Kidney capillary endothelial cell (primary cell): ENCODE measurements around the gene GLOD4.

ENCODE experiments used
- DNase-seq: peaks from one replicate; pipeline ENCODE4 v3.0.0-alpha.2; 2018; ENCODE audit warnings: low spot score

The GLOD4 gene

DNA sequence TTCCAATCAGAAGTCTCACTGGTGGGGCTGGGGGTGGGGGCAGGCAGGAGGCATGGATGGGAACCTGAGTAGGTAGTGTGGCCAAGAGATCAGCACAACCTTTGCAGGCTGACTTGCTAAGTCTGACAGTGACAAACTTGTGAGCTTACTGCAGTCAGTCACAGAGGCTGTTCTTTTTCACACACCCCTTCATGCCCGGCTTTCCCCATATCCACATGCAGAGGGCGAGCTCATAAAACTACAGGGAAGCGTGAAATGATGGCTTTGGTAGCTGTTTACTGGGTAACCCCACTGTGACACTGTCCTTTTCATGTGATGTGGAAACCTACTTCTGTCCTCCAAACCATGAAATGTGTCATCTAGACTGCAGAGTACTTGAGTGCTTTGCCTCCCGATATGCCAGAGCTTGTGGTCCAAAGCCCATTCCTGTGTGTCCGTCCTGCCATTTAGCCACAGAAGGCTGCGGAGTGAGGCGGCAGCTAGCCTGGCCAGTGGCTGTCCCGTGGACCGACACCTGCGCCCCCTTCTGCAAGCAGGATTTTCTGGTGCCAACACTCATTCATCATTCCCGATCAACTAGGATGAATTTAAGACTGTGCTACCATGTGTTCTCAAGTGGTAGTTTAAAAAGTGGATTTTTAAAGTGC is 39.8 kb downstream of the GLOD4 start:
- no peak for DNase-seq

DNA sequence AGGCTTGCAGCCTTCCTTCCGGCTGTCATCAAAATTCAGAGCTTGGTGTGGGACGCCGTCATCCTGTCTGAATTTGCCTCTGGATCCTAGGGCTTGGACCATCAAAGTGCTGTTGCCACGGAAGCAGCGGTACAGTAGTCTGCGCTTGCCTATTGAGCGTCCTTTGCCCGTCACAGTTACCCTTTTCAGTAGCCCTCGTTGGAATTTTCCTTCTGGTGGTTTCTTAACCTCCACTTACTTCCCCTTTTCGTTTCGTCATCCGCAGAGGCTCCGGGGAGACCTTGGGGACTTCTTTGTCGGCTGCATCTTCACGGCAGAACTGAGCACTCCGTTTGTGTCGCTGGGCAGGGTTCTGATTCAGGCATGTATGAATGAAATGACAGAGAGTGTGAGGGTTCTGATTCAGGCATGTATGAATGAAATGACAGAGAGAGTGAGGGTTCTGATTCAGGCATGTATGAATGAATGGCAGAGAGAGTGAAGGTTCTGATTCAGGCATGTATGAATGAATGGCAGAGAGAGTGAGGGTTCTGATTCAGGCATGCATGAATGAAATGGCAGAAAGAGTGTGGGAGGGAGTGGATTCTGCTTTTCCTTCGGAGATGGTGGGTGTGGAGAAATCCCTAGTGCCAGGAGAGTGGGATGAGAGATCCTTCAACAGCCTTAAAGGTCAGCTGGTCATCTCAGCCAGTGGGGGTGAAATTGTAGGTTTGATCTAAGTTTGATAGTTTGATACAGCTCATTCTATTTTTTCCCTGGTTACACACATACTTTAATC is 41.7 kb downstream of the GLOD4 start:
- DNase-seq, result no peak

DNA sequence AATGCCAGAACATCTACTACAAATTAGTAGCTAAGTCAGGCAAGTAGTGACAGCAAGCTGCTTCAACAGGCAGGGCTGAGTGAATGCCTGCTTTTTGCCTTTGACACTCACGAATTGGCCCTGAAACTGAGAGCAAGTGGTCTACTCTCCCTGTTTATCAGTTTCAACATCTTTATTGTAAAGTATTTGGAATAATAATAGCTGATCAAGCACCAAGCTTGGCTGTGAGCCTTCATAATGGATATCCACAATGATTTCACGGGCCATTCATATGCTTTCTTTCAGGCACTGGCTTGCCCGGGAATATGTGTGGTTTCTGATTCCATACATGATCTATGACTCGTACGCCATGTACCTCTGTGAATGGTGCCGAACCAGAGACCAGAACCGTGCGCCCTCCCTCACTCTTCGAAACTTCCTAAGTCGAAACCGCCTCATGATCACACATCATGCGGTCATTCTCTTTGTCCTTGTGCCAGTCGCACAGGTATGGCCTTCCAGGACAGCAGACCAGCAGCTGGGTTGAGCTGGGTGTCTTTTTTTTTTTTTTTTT is 44.4 kb downstream of the GLOD4 start:
- no peak for DNase-seq

DNA sequence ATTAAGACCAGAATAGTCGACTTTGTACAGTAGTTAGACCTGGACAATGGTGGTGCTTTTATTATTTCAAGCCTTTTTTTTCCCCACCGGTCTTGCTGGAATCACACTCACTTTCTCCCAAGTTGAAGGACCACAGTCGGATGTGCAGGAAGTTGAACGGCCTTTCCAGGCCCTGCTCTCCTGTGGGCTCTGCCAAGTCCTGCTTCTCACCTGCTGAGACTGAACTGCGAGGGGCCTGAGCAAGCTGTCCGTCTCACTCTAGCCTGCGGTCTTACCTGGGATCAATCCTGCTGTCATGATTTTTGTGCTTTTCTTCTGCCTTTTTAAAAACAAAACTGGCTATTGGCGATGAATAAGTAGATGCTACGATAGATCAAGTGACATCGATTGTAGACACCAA is 48.3 kb downstream of the GLOD4 start:
- DNase-seq, result no peak

DNA sequence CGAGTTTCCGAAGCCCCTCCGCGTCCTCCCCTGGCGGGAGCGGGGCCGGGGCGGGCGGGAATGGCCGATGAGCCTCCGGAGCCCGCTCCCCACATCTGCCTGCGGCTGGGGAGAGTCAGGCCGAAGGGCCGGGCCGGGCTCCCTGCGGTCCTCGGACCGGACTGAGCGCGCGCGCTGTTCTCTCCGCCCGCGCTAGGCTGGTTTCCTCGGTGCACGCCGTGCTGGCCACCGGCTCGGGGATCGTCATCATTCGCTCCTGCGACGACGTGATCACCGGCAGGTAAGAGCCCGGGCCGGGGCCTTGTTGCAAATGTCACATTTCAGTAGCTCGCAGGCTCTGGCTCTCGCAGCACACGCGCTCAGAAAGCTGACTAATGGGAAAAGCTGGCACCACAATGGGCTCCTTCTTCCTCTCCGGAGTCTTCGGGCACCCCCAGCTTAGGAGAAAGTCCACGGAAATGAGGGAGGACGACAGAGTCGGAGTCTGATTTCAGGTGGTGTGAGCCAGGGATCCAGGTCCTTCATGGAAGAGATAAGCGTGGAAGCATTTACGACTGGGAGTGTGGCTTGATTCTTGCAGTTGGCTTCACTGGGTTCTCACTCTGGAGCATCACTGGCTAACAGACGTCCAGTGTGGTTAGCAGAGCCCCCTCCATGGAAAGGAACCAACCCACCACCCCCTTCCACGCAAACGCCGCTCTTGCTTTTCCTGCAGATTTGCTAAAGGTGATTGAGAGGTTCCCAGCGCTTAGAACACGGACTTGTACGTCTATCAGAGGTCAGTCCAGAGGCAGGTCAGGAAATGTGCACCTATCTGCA is 49.0 kb downstream of the GLOD4 start:
- peak; percentile 16 for DNase-seq

DNA sequence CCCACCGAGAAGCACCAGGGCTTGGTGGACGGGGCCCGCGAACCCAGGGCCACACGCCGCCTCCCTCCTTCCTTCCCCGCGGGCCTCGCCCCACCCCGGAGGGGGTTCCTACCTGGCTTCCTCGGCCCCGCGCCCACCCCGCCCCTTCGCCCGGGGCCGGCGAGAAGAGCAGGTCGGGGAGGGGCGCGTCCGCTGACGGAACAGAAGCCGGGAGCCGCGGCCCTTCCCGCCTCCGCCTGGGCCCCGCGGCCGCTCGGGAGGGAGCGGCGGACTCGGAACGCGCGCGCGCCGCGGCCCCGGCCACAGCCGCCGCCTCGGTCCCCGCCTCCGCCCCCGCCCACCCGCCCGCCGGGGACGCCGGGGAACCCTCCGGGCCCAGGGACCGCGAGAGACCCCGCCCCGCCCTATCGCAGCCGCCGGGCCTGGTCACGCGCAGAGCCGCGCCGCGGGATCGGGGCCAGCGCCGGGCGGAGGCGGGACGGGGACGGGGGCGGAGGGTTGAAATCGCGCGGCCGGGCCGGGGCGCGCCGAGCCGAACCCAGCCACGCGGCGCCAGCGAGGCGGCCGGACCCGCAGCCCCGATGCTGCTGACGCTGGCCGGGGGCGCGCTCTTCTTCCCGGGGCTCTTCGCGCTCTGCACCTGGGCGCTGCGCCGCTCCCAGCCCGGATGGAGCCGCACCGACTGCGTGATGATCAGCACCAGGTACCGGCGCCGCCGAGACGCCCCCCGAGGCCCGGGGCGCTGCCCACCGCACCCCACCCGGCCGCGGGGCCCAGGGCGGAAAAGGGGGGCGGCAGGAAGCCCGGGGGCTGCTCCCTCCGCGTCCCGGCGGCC is 49.8 kb downstream of the GLOD4 start, which contains the start of gene TLCD3A:
Gene TLCD3A (plus strand): TSS at position 530 of the 835 bp plus-strand sequence. CDS start 52 bp downstream, at position 582.
- peak; percentile 21 for DNase-seq

DNA sequence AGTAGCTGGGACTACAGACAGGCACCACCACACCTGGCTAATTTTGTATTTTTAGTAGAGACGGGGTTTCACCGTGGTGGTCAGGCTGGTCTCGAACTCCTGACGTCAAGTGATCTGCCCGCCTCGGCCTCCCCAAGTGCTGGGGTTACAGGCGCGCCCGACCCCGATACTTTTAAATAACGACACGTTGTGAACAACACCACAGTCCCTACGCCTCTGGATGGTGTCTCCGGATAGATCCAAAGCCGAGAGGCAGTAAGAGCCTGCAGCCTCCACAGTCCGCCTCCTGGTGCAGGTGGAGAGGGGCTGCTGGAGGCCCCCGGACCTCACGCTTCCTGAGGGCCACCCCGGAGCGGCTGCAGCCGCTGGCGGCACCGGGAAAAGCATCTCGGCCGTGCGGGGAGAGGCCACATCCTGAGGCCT is 50.4 kb downstream of the GLOD4 start:
- DNase-seq, result no peak

DNA sequence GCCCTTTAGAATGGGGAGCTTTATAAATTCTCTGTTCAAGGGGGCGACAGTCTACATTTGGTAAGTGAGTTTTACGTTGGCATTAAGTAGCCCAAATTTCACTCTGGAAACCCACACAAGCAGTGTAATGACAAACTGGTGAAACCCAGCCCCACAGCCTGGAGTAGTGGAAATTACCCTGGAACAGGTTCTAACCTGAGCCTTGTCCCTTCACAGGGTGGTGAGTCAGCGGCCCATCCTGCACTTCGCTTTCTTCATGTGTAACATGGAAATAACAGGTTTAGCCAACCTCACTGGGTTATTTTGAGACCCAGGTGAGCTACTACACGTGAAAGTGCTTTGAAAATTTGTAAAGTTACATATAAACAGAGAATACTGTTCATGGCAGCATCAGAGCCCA is 53.2 kb downstream of the GLOD4 start:
- no peak for DNase-seq

DNA sequence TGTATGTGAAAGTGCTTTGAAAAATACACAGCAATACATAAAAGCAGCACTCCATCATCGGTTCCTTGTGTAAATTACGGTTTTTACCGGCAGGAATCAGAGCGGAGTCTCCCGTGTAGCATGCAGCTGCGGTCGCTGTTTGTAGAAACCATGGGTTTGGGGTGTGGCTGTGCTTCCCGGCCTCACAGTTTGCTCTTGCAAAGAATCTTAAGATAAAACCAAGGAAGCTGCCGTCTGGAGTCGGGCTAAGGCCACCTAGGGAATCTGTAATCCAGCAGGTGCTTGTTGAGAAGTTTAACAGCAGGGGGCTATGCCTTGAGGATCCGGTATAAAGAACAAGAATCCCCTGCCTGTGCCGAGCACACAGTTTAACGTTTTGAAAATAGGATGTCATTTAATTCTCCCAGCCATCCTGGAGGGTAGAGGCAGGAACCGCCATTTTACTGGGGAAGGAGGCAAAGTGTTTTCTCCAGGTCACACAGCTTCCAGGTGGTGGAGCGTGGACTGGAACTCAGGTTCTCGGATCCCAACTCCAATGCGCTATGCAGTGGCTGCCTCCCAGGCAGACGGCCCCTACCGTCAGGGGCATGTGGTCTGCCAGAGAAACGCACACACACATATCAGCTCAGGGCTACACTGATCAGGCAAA is 55.7 kb downstream of the GLOD4 start:
- no peak for DNase-seq

DNA sequence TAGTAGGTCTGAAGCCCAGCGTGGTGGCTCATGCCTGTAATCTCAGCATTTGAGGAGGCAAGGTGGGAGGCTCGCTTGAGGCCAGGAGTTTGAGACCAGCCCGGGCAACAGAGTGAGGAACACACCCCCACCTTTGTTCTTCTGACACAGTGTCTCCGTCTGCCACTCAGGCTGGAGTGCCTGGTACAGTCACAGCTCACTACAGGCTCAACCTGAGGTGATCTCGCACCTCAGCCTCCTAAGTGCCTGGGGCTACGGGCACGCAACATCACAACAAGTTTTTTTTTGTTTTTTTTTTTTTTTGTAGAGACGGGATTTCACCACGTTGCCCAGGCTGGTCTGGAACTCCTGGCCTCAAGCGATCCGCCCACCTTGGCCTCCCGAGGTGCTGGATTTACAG is 56.3 kb downstream of the GLOD4 start:
- no peak for DNase-seq

DNA sequence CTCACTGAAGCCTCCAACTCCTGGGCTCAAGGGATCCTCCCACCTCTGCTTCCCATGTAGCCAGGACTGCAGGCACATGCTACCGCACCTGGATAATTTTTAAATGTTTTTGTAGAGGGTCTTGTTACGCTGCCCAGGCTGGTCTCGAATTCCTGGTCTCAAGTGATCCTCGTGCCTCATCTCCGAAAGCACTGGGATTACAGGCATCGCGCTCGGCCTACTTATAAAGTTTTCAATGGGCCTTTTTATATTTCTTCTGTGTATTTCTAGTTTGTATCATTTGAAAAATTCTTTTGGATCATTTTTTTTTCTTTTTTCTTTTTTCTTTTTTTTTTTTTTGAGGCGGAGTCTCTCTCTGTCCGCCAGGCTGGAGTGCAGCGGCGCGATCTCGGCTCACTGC is 57.0 kb downstream of the GLOD4 start:
- no peak for DNase-seq

DNA sequence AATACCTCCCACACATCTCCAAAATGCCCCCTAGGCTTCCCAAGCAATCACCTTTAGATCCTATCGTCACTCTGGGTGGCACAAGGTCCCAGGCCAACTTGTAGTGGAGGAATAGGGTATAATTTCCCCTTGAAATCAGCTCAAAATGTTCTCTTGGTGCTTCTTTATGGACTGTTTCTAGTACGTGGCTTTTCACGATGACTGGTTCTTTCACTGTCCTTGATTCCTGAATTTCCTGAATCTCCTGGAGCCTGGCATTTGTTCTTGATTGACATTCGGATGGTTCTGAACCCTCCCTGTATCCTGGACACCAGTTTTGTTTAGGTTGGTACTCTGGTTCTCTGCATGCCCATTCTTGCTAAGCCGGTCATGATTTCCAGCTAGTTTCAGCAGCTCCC is 60.5 kb downstream of the GLOD4 start:
- no peak for DNase-seq

DNA sequence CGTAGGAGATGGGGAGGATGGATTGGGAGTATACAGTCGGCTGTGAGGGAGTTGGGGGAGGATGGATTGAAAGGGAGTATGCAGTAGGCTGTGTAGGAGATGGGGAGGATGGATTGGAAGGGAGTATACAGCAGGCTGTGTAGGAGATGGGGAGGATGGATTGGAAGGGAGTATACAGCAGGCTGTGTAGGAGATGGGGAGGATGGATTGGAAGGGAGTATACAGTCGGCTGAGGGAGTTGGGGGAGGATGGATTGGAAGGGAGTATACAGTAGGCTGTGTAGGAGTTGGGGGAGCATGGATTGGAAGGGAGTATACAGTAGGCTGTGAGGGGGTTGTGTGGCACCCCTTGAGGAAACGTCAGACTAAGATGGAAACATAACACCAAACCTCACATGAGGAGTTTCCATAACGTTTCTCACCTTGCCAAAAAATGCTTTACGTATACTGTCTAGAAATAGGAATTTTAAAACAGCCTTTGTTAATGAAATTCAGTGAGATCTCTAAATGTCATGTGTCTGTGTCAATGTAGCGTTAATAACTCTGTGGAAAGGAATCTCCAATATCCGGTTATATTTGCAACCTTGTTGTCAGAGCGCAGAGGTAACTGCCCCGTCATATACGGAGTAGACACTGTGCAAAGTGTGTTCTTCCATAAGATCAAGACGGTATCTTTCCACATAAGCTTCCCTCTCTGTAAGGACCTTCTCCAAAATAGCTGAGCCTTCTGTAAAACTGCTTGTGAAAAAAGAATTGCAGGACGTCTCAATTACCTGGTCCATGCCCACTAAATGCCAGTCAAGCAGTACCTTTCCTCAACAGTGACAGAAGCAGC is 61.2 kb downstream of the GLOD4 start:
- no peak for DNase-seq

DNA sequence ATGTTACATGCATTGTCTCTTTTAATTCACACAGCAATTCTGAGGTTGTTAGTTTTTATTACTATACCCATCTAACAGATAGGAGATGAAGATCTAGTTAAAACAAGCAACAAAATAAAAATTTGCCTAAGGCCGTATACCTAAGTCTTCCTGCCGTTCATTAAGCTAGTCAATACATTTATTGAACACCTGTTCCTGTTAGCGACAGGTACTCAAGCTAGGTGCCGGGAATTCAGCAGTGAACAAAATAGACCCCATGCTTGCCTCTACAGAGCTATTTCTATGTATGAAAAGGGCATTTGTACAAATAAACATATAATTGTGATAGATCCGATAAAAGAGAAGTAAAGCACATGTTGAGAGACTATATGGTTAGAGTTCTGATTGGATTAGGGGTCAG is 64.0 kb downstream of the GLOD4 start:
- DNase-seq, result no peak
